Activated naive CD4-positive, alpha-beta T cell treated with anti-CD3 and anti-CD28 coated beads, Interleukin-2, amount 10 ng/mL, durations not matched to agents 5 hours and 36 hours (primary cell): ENCODE measurements around the gene GNAZ. TPM values are rescaled to one million over a fixed set of nuclear protein-coding genes. Genes with fewer than 3 reads are reported as not detected.

ENCODE experiments used
- total RNA-seq, 2 experiments: library from RNA; stranded (reverse); gene quantifications; one replicate each; pipeline ENCODE4 v1.2.3, GENCODE V29; 2021

The GNAZ gene
- under 1 TPM; 0.14 to 0.18 TPM for total RNA-seq

DNA sequence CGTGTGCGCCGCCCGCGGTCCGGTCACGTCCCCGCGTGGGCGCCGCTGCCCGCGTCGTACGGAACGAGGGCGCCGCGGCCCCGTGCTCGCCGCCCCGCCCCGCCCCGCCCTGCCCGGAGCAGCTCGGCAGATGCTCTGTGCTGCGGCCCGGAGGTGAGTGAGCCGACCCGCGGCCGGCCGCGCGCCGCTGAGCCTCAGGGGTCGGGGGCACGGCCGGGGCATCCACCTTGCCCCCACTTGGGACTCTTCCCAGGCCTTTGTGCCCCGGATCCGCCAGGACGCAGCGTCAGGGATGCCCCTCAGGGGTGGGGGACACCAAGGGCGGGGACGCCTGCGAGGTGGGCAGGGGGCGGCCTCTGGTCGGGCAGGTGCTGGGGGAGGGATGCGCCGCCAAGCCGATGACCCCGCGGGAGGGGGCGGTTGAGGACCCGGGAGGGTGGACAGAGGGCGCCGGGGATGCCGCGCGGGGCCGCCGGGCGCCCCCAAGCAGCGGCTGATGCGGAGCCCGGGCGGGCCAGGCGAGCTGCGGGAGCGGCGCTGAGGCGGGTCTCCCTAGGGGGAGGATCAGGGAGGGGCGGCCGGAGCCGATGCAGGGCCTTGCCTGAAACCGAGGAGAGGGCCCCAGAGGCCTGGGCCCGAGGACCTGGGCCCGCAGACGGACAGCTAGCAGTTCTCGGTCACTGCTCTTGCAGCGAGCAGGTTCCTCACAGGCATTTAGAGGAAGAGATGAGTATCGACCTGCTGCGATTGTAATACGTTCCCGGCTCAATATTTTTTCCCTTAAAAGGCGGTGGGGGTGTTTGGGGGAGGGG, at the start of gene GNAZ:
GNAZ (plus strand) TSS at position 102 of the 812 bp plus-strand sequence. CDS start 25,177 bp downstream, outside the sequence.

DNA sequence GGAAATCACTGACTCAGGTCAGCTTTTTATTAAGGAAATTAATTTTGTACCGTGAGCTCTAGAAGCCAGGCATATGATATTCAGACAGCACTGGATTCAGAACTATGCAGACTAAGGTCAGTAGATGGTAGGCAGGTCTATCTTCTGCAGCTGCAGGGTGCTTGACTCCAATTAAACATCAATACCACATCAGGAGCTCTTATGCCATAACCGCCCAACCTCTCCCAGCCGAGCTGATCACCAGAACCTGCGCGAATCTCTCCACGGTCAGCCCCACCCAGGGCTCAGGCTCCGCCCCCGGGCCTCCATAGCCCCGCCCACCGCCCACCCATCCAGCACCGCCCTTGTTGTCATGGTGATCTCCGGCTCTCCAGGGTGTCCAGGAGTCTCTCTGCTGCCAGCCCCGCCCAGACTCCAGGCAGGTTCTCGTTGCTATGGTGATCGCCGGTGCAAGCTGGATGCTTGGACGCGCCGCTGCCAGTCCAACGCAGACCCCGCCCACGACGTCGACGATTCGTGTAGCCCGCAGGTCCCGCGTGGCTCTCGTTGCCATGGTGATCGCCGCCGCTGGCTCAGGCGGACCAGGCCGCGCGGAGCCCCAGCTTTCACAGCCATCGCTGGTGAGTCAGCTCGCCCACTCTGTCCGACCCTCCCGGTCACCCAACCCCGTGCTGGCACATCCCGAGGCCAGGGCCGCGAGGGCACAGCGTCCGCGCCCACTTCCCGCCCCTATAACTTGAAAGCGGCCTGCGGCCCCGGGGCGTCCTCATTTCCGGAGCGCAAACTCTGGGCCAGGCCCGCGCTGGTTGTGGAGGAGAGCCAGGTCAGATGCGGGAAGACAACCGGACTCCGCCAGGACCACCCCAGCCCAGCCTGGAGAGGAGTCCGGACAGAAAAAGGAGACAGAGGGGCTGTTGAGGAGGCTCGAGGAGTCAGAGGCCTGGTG, 74.9 kb downstream of the GNAZ start, which contains the start of gene RAB36:
RAB36 (plus strand) TSS at position 546 of the 946 bp plus-strand sequence. CDS start 1,140 bp downstream, outside the sequence.

Other genes with a start within 250 kb of the GNAZ start
- not detected for gene IGLL5, start 182.7 kb upstream of the GNAZ start, total RNA-seq
- under 1 TPM in 1 of 2 experiments, not detected in 1; 0.51 TPM for gene RSPH14, start 71.5 kb downstream of the GNAZ start, total RNA-seq
- under 1 TPM; 0.15 to 0.22 TPM for gene RAB36, start 75.0 kb downstream of the GNAZ start, total RNA-seq
- gene BCR, start 110.0 kb downstream of the GNAZ start, total RNA-seq = 10 to 100 TPM; 54.5 to 55.6 TPM